ENCODE results near the gene PPCDC. TPM values are rescaled to one million over a fixed set of nuclear protein-coding genes. Genes with fewer than 3 reads are reported as not detected.
A peak's percentile ranks its signal among the peaks of the same experiment; 100 is the strongest.
"Not testable (repeated sequence)": the region's sequence is repeated elsewhere in the genome, so short reads cannot be mapped to it uniquely, and the experiment has no call there.

PPCDC gene
- total RNA-seq, 6 experiments from 2014 or later = 9.8 to 12.3 (median 11.2) TPM

DNA sequence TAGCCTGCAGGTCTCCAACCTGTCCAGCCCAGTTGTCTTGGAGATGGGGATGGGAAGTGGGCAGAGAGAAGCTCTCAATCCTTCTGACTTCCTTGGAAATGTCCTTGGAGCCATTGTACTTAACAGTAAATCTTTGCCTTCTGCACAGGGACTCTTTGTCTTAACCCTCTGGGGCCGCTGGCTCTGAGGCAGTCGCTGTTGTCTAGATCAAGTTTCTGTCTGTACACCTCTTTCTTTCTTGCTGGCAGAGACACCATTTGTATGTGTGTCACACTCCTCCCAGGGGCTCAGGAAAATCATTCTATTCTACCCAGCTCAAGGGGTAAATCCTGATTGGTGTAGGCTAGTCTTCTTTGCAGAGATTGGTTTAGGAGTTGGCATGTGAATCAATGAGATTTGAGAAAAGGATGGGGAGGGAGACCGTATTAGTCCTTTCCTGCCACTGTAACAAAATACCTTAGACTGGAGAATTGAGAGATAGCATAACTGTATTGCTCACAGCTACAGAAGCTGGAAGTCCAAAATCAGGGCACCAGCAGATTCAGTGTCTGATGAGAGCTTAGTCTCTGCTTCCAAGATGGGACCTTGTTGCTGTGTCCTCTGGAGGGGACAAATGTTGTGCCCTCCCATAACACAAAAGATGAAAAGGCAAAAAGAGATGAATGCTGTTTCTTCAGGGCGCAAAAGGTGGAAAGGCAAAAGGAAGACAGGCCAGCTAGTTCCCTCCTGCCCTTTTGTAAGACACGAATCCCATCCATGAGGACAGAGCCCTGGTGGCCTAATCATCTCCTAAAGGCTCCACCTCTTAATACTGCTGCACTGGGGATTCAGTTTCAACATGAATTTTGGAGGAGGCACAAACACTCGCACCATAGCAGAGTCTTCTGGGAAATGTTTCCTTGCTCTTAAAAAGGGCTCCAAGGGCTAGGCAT, 66.3 kb downstream of the PPCDC start:
- H3K36me3 Mint-ChIP-seq (ENCODE audit: low read depth) = peaks cover 7% of the 10 kb centered on the region
- H3K27ac Mint-ChIP-seq = no peak overlapping the region
- no peak for DNase-seq
- TF ChIP-seq, protein P1, sequence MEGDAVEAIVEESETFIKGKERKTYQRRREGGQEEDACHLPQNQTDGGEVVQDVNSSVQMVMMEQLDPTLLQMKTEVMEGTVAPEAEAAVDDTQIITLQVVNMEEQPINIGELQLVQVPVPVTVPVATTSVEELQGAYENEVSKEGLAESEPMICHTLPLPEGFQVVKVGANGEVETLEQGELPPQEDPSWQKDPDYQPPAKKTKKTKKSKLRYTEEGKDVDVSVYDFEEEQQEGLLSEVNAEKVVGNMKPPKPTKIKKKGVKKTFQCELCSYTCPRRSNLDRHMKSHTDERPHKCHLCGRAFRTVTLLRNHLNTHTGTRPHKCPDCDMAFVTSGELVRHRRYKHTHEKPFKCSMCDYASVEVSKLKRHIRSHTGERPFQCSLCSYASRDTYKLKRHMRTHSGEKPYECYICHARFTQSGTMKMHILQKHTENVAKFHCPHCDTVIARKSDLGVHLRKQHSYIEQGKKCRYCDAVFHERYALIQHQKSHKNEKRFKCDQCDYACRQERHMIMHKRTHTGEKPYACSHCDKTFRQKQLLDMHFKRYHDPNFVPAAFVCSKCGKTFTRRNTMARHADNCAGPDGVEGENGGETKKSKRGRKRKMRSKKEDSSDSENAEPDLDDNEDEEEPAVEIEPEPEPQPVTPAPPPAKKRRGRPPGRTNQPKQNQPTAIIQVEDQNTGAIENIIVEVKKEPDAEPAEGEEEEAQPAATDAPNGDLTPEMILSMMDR (IDR thresholded peaks at IDR 0.05) = no peak
- H3K4me3 Mint-ChIP-seq = no peak overlapping the region
- H3K9me3 Mint-ChIP-seq = peaks cover 22% of the 10 kb centered on the region
- peaks cover 6% of the 10 kb centered on the region; the same call in 1 of the 2 replicates for H3K4me1 Mint-ChIP-seq (ENCODE audit: low read depth)
- H3K27me3 Mint-ChIP-seq (ENCODE audit: insufficient read depth) = peaks cover 5% of the 10 kb centered on the region

DNA sequence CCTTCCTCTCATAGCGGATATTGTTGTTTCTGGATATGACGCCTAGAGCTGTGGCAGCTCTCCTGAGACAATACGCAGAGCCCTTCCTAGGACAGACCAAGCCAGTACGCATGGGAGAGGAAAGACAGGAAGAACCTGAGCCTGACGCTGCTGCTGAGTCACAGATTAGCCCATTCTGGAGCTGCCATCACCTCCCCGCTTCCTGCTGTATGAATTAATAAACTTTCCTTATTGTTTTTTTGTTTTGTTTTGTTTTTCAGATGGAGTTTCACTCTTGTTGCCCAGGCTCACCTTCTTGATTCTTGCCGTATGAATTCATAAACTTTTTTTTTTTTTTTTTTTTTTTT, 67.0 kb downstream of the PPCDC start:
- Mint-ChIP-seq H3K4me3 (no peak overlapping the region), H3K4me1 (ENCODE audit: low read depth) (peaks cover 6% of the 10 kb centered on the region; the same call in 1 of the 2 replicates), H3K9me3 (peaks cover 17% of the 10 kb centered on the region), H3K27me3 (ENCODE audit: insufficient read depth) (peaks cover 1% of the 10 kb centered on the region; the same call in 1 of the 2 replicates), H3K27ac (no peak overlapping the region), H3K36me3 (ENCODE audit: low read depth) (peaks cover 6% of the 10 kb centered on the region)
- TF ChIP-seq, protein P1 (IDR thresholded peaks at IDR 0.05) = no peak
- DNase-seq = no peak

DNA sequence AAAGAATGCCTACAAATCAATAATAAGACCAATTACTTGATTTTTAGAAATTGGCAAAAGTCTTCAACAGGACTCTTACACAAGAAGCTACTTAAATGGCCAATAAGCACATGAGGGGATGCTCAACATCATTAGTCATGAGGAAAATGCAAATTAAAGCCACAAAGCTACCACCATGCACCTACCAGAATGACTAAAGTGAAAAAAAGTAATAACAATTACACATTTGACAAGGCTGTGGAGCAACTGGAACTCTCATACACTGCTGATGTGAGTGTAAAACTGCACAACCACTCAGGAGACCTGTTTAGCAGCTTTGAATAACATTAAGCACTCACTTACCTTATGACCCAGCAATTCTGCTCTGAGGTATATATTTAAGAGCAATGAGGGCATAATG, 68.4 kb downstream of the PPCDC start:
- Mint-ChIP-seq H3K9me3 (peaks cover 2% of the 10 kb centered on the region; the same call in 1 of the 2 replicates), H3K27me3 (ENCODE audit: insufficient read depth) (peaks cover 4% of the 10 kb centered on the region), H3K4me3 (no peak overlapping the region), H3K27ac (no peak overlapping the region), H3K36me3 (ENCODE audit: low read depth) (no peaks in the 10 kb centered on the region), H3K4me1 (ENCODE audit: low read depth) (peaks cover 6% of the 10 kb centered on the region; the same call in 1 of the 2 replicates)
- TF ChIP-seq, protein P1 (IDR thresholded peaks at IDR 0.05) = no peak
- DNase-seq = peak; percentile 6

DNA sequence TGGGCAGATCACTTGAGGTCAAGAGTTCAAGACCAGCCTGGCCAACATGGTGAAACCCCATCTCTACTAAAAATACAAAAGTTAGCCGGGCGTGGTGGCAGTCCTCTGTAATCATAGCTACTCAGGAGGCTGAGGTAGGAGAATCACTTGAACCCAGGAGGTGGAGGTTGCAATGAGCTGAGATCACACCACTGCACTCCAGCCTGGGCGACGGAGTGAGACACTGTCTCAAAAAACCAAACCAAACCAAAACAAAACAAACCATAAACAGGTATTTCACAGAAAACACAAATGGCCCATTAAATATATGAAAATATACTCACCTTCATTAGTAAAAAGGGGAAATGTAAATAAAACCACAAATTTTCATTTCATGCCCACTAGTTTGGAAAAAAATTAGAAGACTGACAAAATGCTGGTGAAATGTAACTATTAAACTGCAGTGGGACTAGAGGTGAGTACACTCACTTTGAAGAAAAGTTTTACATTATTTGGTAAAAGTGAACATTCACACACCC, 71.6 kb downstream of the PPCDC start:
- H3K27ac Mint-ChIP-seq; H3K4me3 Mint-ChIP-seq; H3K36me3 Mint-ChIP-seq (ENCODE audit: low read depth); DNase-seq; H3K27me3 Mint-ChIP-seq (ENCODE audit: insufficient read depth); H3K4me1 Mint-ChIP-seq (ENCODE audit: low read depth); H3K9me3 Mint-ChIP-seq: not testable (repeated sequence)

DNA sequence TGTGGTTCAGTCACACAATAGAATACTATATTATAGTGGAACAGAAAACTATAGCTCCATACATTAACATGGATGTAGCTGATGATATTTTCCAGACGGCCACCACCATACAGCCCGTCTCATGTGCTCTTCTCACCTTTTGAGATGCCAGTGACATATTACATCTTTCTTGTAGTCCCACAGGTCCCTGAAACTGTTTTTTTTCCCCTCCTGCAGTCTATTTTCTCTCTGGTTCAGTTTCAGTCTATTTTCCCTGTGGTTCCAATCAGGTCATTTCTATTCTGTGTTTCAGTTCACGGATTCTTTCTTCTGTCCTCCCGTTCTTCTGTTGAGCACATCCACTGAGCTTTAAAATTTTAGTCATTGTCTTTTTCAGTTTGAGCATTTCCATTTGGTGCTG, 72.2 kb downstream of the PPCDC start:
- no peak overlapping the region for H3K4me3 Mint-ChIP-seq
- H3K4me1 Mint-ChIP-seq (ENCODE audit: low read depth) = peaks cover 6% of the 10 kb centered on the region; the same call in 1 of the 2 replicates
- no peak for DNase-seq
- TF ChIP-seq, protein P1 (IDR thresholded peaks at IDR 0.05) = no peak
- H3K9me3 Mint-ChIP-seq = no peaks in the 10 kb centered on the region
- no peak overlapping the region for H3K27ac Mint-ChIP-seq
- peaks cover 5% of the 10 kb centered on the region for H3K27me3 Mint-ChIP-seq (ENCODE audit: insufficient read depth)
- no peaks in the 10 kb centered on the region for H3K36me3 Mint-ChIP-seq (ENCODE audit: low read depth)

DNA sequence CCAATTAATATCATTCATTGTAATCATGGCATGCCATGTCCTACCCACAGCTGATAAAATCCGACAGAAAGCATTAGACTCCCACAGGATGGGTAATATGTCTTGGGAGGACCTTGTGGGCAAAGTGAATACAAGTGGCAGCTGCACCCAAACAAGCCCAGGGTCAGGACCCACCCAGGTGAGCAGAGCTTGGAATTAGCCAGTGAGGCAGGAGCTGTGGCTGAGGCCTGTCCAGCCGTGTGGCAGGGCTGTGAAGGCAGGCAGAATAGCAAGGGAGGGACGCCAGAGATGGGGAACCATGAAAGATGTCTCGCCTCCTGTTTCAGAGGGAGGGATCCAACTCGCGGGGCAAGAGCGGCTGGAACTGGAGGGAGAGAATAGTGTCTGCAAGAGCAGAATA, 74.5 kb downstream of the PPCDC start:
- H3K4me1 Mint-ChIP-seq (ENCODE audit: low read depth) = no peaks in the 10 kb centered on the region
- H3K4me3 Mint-ChIP-seq = no peak overlapping the region
- DNase-seq = no peak
- peaks cover 4% of the 10 kb centered on the region for H3K27me3 Mint-ChIP-seq (ENCODE audit: insufficient read depth)
- H3K9me3 Mint-ChIP-seq = no peaks in the 10 kb centered on the region
- TF ChIP-seq, protein P1 (IDR thresholded peaks at IDR 0.05) = no peak
- no peak overlapping the region for H3K27ac Mint-ChIP-seq
- no peaks in the 10 kb centered on the region for H3K36me3 Mint-ChIP-seq (ENCODE audit: low read depth)
